Measurements from ENCODE around the gene ETFDH. TPM values are rescaled to one million over a fixed set of nuclear protein-coding genes. Genes with fewer than 3 reads are reported as not detected.

Gene ETFDH
- polyA plus RNA-seq, 1 donor (not counting 4 experiments of a cell fraction or from before 2014, with no cell fraction given) = 25.5 TPM

- no peak for FAIRE-seq
- Histone ChIP-seq H3K4me2 (ENCODE audit: control insufficient read depth, extremely low read depth, insufficient read depth, low read depth, low read length) (no peak overlapping the region), H3K27me3 (ENCODE audit: control insufficient read depth, extremely low read depth, insufficient read depth, low read length) (no peaks in the 10 kb centered on the region), H2AFZ (ENCODE audit: control insufficient read depth, low read length) (no peak overlapping the region), H3K79me2 (ENCODE audit: control insufficient read depth, insufficient read depth, low read length) (peaks cover 20% of the 10 kb centered on the region), H3K9me3 (ENCODE audit: control insufficient read depth, low read depth, low read length) (no peaks in the 10 kb centered on the region), H3K9me1 (ENCODE audit: control insufficient read depth, extremely low read depth, insufficient read depth, low read length) (no peaks in the 10 kb centered on the region), H3K36me3 (ENCODE audit: control insufficient read depth in 2 of 2, extremely low read depth in 1 of 2, insufficient read depth in 2 of 2, low read length in 2 of 2) (no peaks in the 10 kb centered on the region), H3K9ac (ENCODE audit: control insufficient read depth, extremely low read depth, insufficient read depth, low read length) (no peak overlapping the region), H4K20me1 (ENCODE audit: control insufficient read depth, extremely low read depth, insufficient read depth, low read length) (no peaks in the 10 kb centered on the region), H3K4me3 (ENCODE audit: control insufficient read depth in 2 of 3, extremely low read depth in 1 of 3, insufficient read depth in 2 of 3, low read depth in 1 of 3, low read length in 3 of 3) (no peak overlapping the region), H3K4me1 (ENCODE audit: control insufficient read depth, extremely low read depth, insufficient read depth, low read length) (peaks cover 10% of the 10 kb centered on the region), H3K27ac (ENCODE audit: control insufficient read depth, insufficient read depth, low read length) (no peak overlapping the region)
- DNase-seq (ENCODE audit: low read depth, low spot score) = no peak
- TF ChIP-seq CTCF (optimal IDR thresholded peaks at IDR 0.05 in 1 of 3, IDR thresholded peaks at IDR 0.05 in 1 of 3, conservative IDR thresholded peaks at IDR 0.05 in 1 of 3; ENCODE audit: extremely low read depth in 1 of 3, insufficient read depth in 2 of 3, low read length in 3 of 3) (no peak), EZH2 (IDR thresholded peaks at IDR 0.05; ENCODE audit: low read length) (no peak)
- dilution Hi-C loops (cut with MboI; ENCODE audit: extremely low pct_ligation_motif_present, low sequenced_read_pairs) = no loop called here
Observed at GRCh38 chr4:158673633-158674032, 1.5 kb downstream of the ETFDH start.

GRCh38 chr4:158676076-158676475 is 4.0 kb downstream of the ETFDH start:
- dilution Hi-C loops (cut with MboI; ENCODE audit: extremely low pct_ligation_motif_present, low sequenced_read_pairs) = no loop called here
- Histone ChIP-seq H3K9me3 (ENCODE audit: control insufficient read depth, low read depth, low read length) (no peaks in the 10 kb centered on the region), H3K9me1 (ENCODE audit: control insufficient read depth, extremely low read depth, insufficient read depth, low read length) (no peaks in the 10 kb centered on the region), H3K9ac (ENCODE audit: control insufficient read depth, extremely low read depth, insufficient read depth, low read length) (no peak overlapping the region), H2AFZ (ENCODE audit: control insufficient read depth, low read length) (no peak overlapping the region), H3K79me2 (ENCODE audit: control insufficient read depth, insufficient read depth, low read length) (peaks cover under 1% of the 10 kb centered on the region), H3K36me3 (ENCODE audit: control insufficient read depth in 2 of 2, extremely low read depth in 1 of 2, insufficient read depth in 2 of 2, low read length in 2 of 2) (no peaks in the 10 kb centered on the region), H3K4me2 (ENCODE audit: control insufficient read depth, extremely low read depth, insufficient read depth, low read depth, low read length) (no peak overlapping the region), H3K27ac (ENCODE audit: control insufficient read depth, insufficient read depth, low read length) (no peak overlapping the region), H3K4me1 (ENCODE audit: control insufficient read depth, extremely low read depth, insufficient read depth, low read length) (peaks cover 4% of the 10 kb centered on the region), H3K4me3 (ENCODE audit: control insufficient read depth in 2 of 3, extremely low read depth in 1 of 3, insufficient read depth in 2 of 3, low read depth in 1 of 3, low read length in 3 of 3) (no peak overlapping the region), H3K27me3 (ENCODE audit: control insufficient read depth, extremely low read depth, insufficient read depth, low read length) (no peaks in the 10 kb centered on the region), H4K20me1 (ENCODE audit: control insufficient read depth, extremely low read depth, insufficient read depth, low read length) (no peaks in the 10 kb centered on the region)
- no peak for FAIRE-seq
- TF ChIP-seq CTCF (optimal IDR thresholded peaks at IDR 0.05 in 1 of 3, IDR thresholded peaks at IDR 0.05 in 1 of 3, conservative IDR thresholded peaks at IDR 0.05 in 1 of 3; ENCODE audit: extremely low read depth in 1 of 3, insufficient read depth in 2 of 3, low read length in 3 of 3) = no peak
- TF ChIP-seq EZH2 (IDR thresholded peaks at IDR 0.05; ENCODE audit: low read length) = no peak
- DNase-seq (ENCODE audit: low read depth, low spot score) = no peak

Data from keratinocyte (primary cell).